ENCODE data around the gene GPAT3.

- TF ChIP-seq, protein P1, sequence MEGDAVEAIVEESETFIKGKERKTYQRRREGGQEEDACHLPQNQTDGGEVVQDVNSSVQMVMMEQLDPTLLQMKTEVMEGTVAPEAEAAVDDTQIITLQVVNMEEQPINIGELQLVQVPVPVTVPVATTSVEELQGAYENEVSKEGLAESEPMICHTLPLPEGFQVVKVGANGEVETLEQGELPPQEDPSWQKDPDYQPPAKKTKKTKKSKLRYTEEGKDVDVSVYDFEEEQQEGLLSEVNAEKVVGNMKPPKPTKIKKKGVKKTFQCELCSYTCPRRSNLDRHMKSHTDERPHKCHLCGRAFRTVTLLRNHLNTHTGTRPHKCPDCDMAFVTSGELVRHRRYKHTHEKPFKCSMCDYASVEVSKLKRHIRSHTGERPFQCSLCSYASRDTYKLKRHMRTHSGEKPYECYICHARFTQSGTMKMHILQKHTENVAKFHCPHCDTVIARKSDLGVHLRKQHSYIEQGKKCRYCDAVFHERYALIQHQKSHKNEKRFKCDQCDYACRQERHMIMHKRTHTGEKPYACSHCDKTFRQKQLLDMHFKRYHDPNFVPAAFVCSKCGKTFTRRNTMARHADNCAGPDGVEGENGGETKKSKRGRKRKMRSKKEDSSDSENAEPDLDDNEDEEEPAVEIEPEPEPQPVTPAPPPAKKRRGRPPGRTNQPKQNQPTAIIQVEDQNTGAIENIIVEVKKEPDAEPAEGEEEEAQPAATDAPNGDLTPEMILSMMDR (IDR thresholded peaks at IDR 0.05), result peak; percentile 78 to 91
- TF ChIP-seq POLR2AphosphoS5 (IDR thresholded peaks at IDR 0.05) (no peak), POLR2A (IDR thresholded peaks at IDR 0.05) (no peak)
Observed at GRCh38 chr4:83644677-83645659, 109.1 kb downstream of the GPAT3 start.
